ENCODE measurements around the gene OMG.

The OMG gene

GRCh38 chr17:31321481-31321880 lies 24.4 kb upstream of the OMG start, which contains the start of gene EVI2A:
Gene EVI2A, minus strand, starts transcription at chr17:31321622. Its CDS starts 2,609 bp downstream, at chr17:31319013.
- no CpG with 5 or more reads among the region's 3 CpGs for WGBS (ENCODE audit: extremely low coverage, insufficient coverage, insufficient read length)
- Histone ChIP-seq H3K27ac (ENCODE audit: low read depth, low read length) (no peak within 1 kb of the TSS), H3K18ac (ENCODE audit: low read length) (no peak within 1 kb of the TSS), H3K9ac (ENCODE audit: low read length) (no peak within 1 kb of the TSS), H2BK5ac (ENCODE audit: low read depth, low read length, poor library complexity) (no peak within 1 kb of the TSS), H3K36me3 (ENCODE audit: control insufficient read depth in 1 of 2, insufficient read depth in 2 of 2, low read length in 2 of 2) (peaks cover 4% of the 10 kb centered on the region in 2 experiments), H3K79me2 (ENCODE audit: control insufficient read depth, insufficient read depth, low read length, poor library complexity) (no peaks in the 10 kb centered on the region), H3K9me3 (ENCODE audit: insufficient read depth, low read depth, low read length) (no peaks in the 10 kb centered on the region), H3K14ac (ENCODE audit: low read length) (no peak within 1 kb of the TSS), H3K23ac (ENCODE audit: low read length) (no peak within 1 kb of the TSS), H3K4me2 (ENCODE audit: low read length) (no peak within 1 kb of the TSS), H2BK12ac (ENCODE audit: low read length) (no peak within 1 kb of the TSS), H3K4ac (ENCODE audit: low read depth, low read length) (no peak within 1 kb of the TSS), H4K8ac (ENCODE audit: low read depth, low read length) (no peak within 1 kb of the TSS), H2AFZ (ENCODE audit: insufficient read depth, low read length, poor library complexity) (no peak within 1 kb of the TSS), H4K12ac (ENCODE audit: low read depth, low read length) (no peak within 1 kb of the TSS), H3K79me1 (ENCODE audit: low read length) (no peaks in the 10 kb centered on the region), H3K4me1 (ENCODE audit: control insufficient read depth in 1 of 2, insufficient read depth in 2 of 2, low read length in 2 of 2) (no peaks in the 10 kb centered on the region), H2AK5ac (ENCODE audit: low read length) (no peak within 1 kb of the TSS), H3K27me3 (ENCODE audit: insufficient read depth, low read length) (no peaks in the 10 kb centered on the region), H4K91ac (ENCODE audit: low read depth, low read length) (no peak within 1 kb of the TSS), H2BK120ac (ENCODE audit: insufficient read depth, low read length, poor library complexity) (no peak within 1 kb of the TSS), H3K4me3 (ENCODE audit: low read depth, low read length) (no peak within 1 kb of the TSS)
- DNase-seq, result peak; percentile 12 to 34

DNA sequence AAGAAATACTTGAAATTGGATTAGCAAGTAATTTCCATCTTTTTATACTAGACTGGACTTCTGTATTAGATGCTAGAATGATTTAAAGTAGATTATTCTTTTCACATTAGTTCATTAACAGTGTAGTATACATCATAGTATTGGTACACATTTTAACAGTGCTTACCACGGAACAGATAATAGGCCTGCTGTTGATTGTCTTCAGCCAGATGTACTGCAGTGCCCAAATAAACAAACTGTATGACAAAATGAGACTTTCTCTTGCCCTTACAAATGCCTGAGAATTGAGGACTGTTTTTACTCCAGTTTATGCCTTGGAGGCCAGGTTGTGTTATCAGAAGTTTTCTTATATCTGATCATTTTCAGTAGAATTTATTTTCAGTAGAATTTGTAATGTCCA lies 23.8 kb upstream of the OMG start:
- Histone ChIP-seq H2BK12ac (ENCODE audit: low read length) (no peak overlapping the region), H3K9ac (ENCODE audit: low read length) (no peak overlapping the region), H3K4me1 (ENCODE audit: control insufficient read depth in 1 of 2, insufficient read depth in 2 of 2, low read length in 2 of 2) (no peaks in the 10 kb centered on the region), H3K14ac (ENCODE audit: low read length) (no peak overlapping the region), H2BK5ac (ENCODE audit: low read depth, low read length, poor library complexity) (no peak overlapping the region), H3K27ac (ENCODE audit: low read depth, low read length) (no peak overlapping the region), H4K12ac (ENCODE audit: low read depth, low read length) (no peak overlapping the region), H3K4me3 (ENCODE audit: low read depth, low read length) (no peak overlapping the region), H2AK5ac (ENCODE audit: low read length) (no peak overlapping the region), H2BK120ac (ENCODE audit: insufficient read depth, low read length, poor library complexity) (no peak overlapping the region), H3K27me3 (ENCODE audit: insufficient read depth, low read length) (no peaks in the 10 kb centered on the region), H4K91ac (ENCODE audit: low read depth, low read length) (no peak overlapping the region), H3K79me1 (ENCODE audit: low read length) (no peaks in the 10 kb centered on the region), H3K23ac (ENCODE audit: low read length) (no peak overlapping the region), H2AFZ (ENCODE audit: insufficient read depth, low read length, poor library complexity) (no peak overlapping the region), H3K9me3 (ENCODE audit: insufficient read depth, low read depth, low read length) (no peaks in the 10 kb centered on the region), H3K4ac (ENCODE audit: low read depth, low read length) (no peak overlapping the region), H3K4me2 (ENCODE audit: low read length) (no peak overlapping the region), H3K79me2 (ENCODE audit: control insufficient read depth, insufficient read depth, low read length, poor library complexity) (no peaks in the 10 kb centered on the region), H3K36me3 (ENCODE audit: control insufficient read depth in 1 of 2, insufficient read depth in 2 of 2, low read length in 2 of 2) (no peaks in the 10 kb centered on the region), H3K18ac (ENCODE audit: low read length) (no peak overlapping the region), H4K8ac (ENCODE audit: low read depth, low read length) (no peak overlapping the region)
- no CpG with 5 or more reads among the region's 1 CpG for WGBS (ENCODE audit: extremely low coverage, insufficient coverage, insufficient read length)
- DNase-seq, result no peak

DNA sequence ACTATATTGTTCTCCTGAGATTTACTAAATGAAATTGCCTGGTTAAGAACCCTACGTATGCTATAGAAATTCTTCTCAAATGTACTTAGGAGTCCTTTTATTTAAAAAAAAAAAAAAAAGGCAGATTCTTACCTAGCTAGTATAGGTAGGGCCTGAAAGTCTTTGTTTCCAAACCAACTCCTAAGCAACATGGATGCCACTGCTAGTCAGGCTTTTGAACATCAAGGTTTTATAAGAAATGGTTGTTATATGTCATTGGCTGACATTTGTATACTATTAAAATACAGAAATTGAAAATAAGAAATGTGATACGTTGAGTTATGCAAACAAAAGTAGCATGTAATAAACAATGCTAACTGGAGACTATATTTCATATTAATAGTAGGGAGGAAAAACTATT lies 23.2 kb upstream of the OMG start:
- no peak overlapping the region for H3K4me2 ChIP-seq (ENCODE audit: low read length)
- no peak overlapping the region for H2BK5ac ChIP-seq (ENCODE audit: low read depth, low read length, poor library complexity)
- H3K36me3 ChIP-seq (ENCODE audit: control insufficient read depth in 1 of 2, insufficient read depth in 2 of 2, low read length in 2 of 2), result no peaks in the 10 kb centered on the region
- H4K8ac ChIP-seq (ENCODE audit: low read depth, low read length), result no peak overlapping the region
- no peak overlapping the region for H2AK5ac ChIP-seq (ENCODE audit: low read length)
- no peak overlapping the region for H3K4ac ChIP-seq (ENCODE audit: low read depth, low read length)
- no peak overlapping the region for H4K91ac ChIP-seq (ENCODE audit: low read depth, low read length)
- no peak overlapping the region for H3K4me3 ChIP-seq (ENCODE audit: low read depth, low read length)
- DNase-seq, result no peak
- H2BK120ac ChIP-seq (ENCODE audit: insufficient read depth, low read length, poor library complexity), result no peak overlapping the region
- H3K23ac ChIP-seq (ENCODE audit: low read length), result no peak overlapping the region
- no peaks in the 10 kb centered on the region for H3K79me1 ChIP-seq (ENCODE audit: low read length)
- H2BK12ac ChIP-seq (ENCODE audit: low read length), result no peak overlapping the region
- no CpG with 5 or more reads among the region's 2 CpGs for WGBS (ENCODE audit: extremely low coverage, insufficient coverage, insufficient read length)
- no peak overlapping the region for H3K27ac ChIP-seq (ENCODE audit: low read depth, low read length)
- no peaks in the 10 kb centered on the region for H3K9me3 ChIP-seq (ENCODE audit: insufficient read depth, low read depth, low read length)
- H3K14ac ChIP-seq (ENCODE audit: low read length), result no peak overlapping the region
- no peak overlapping the region for H2AFZ ChIP-seq (ENCODE audit: insufficient read depth, low read length, poor library complexity)
- no peak overlapping the region for H3K9ac ChIP-seq (ENCODE audit: low read length)
- no peaks in the 10 kb centered on the region for H3K27me3 ChIP-seq (ENCODE audit: insufficient read depth, low read length)
- no peaks in the 10 kb centered on the region for H3K4me1 ChIP-seq (ENCODE audit: control insufficient read depth in 1 of 2, insufficient read depth in 2 of 2, low read length in 2 of 2)
- H3K18ac ChIP-seq (ENCODE audit: low read length), result no peak overlapping the region
- no peak overlapping the region for H4K12ac ChIP-seq (ENCODE audit: low read depth, low read length)
- H3K79me2 ChIP-seq (ENCODE audit: control insufficient read depth, insufficient read depth, low read length, poor library complexity), result no peaks in the 10 kb centered on the region

- no peak overlapping the region for H3K18ac ChIP-seq (ENCODE audit: low read length)
- H3K4ac ChIP-seq (ENCODE audit: low read depth, low read length), result no peak overlapping the region
- H3K4me3 ChIP-seq (ENCODE audit: low read depth, low read length), result no peak overlapping the region
- DNase-seq, result no peak
- no peak overlapping the region for H4K12ac ChIP-seq (ENCODE audit: low read depth, low read length)
- H2BK120ac ChIP-seq (ENCODE audit: insufficient read depth, low read length, poor library complexity), result no peak overlapping the region
- no peaks in the 10 kb centered on the region for H3K79me1 ChIP-seq (ENCODE audit: low read length)
- H3K9ac ChIP-seq (ENCODE audit: low read length), result no peak overlapping the region
- H3K4me2 ChIP-seq (ENCODE audit: low read length), result no peak overlapping the region
- H3K27me3 ChIP-seq (ENCODE audit: insufficient read depth, low read length), result no peaks in the 10 kb centered on the region
- no peak overlapping the region for H3K27ac ChIP-seq (ENCODE audit: low read depth, low read length)
- no CpG with 5 or more reads among the region's 5 CpGs for WGBS (ENCODE audit: extremely low coverage, insufficient coverage, insufficient read length)
- H3K79me2 ChIP-seq (ENCODE audit: control insufficient read depth, insufficient read depth, low read length, poor library complexity), result no peaks in the 10 kb centered on the region
- no peak overlapping the region for H4K91ac ChIP-seq (ENCODE audit: low read depth, low read length)
- H3K4me1 ChIP-seq (ENCODE audit: control insufficient read depth in 1 of 2, insufficient read depth in 2 of 2, low read length in 2 of 2), result no peaks in the 10 kb centered on the region
- H2AFZ ChIP-seq (ENCODE audit: insufficient read depth, low read length, poor library complexity), result no peak overlapping the region
- H3K36me3 ChIP-seq (ENCODE audit: control insufficient read depth in 1 of 2, insufficient read depth in 2 of 2, low read length in 2 of 2), result no peaks in the 10 kb centered on the region
- no peak overlapping the region for H2AK5ac ChIP-seq (ENCODE audit: low read length)
- H3K9me3 ChIP-seq (ENCODE audit: insufficient read depth, low read depth, low read length), result no peaks in the 10 kb centered on the region
- H3K14ac ChIP-seq (ENCODE audit: low read length), result no peak overlapping the region
- no peak overlapping the region for H2BK12ac ChIP-seq (ENCODE audit: low read length)
- H4K8ac ChIP-seq (ENCODE audit: low read depth, low read length), result no peak overlapping the region
- H2BK5ac ChIP-seq (ENCODE audit: low read depth, low read length, poor library complexity), result no peak overlapping the region
- no peak overlapping the region for H3K23ac ChIP-seq (ENCODE audit: low read length)
These were observed 22.0 kb upstream of the OMG start for GRCh38 chr17:31318851-31319661.
